A673 (cell line): ENCODE measurements around the gene IGSF22. TPM values are rescaled to one million over a fixed set of nuclear protein-coding genes. Genes with fewer than 3 reads are reported as not detected.

ENCODE experiments used
- BruUV-seq: library from RNA; stranded (reverse); fragments of 400-500 nt; replicated peaks from 2 replicates; lab custom pipeline; 2021; lab: Mats Ljungman, UMichigan
- CTCF ChIA-PET: fragments of 300-600 bp; sonication (Branson Sonifier 250); formaldehyde crosslinking; loops from one replicate; lab custom pipeline; 2022; ENCODE audit warnings: antibody characterized with exemption; lab: Charles Lee
- POLR2A ChIA-PET: fragments of 300-600 bp; sonication (Branson Sonifier 250); formaldehyde crosslinking; loops from one replicate; lab custom pipeline; 2022; ENCODE audit warnings: antibody characterized with exemption; ENCODE audit not compliant: low non-redundant PET; lab: Charles Lee
- DNase-seq: peaks from one replicate; pipeline ENCODE4 v3.0.0-alpha.2; 2015; ENCODE audit warnings: low spot score
- H3K27ac ChIP-seq: fragments of 200-600 bp; sonication (generic); 2 replicates; pipeline ENCODE4 v1.5.1; 2016; ENCODE audit warnings: mixed run types, low read depth, mild to moderate bottlenecking, mixed read lengths, antibody characterized with exemption, low read length; ENCODE audit not compliant: poor library complexity, severe bottlenecking
- H3K27me3 ChIP-seq: fragments of 200-600 bp; sonication (generic); replicated peaks from 2 replicates; pipeline ENCODE4 v1.6.1; 2017; ENCODE audit warnings: mixed run types, low read depth, mild to moderate bottlenecking, mixed read lengths, antibody characterized with exemption, low read length; ENCODE audit not compliant: insufficient read depth, poor library complexity
- H3K36me3 ChIP-seq: fragments of 200-600 bp; sonication (generic); 2 replicates; pipeline ENCODE4 v1.6.1; 2016; ENCODE audit warnings: mixed run types, mild to moderate bottlenecking, mixed read lengths, antibody characterized with exemption, low read length; ENCODE audit not compliant: insufficient read depth, poor library complexity, severe bottlenecking
- H3K4me1 ChIP-seq: fragments of 200-600 bp; sonication (generic); 2 replicates; pipeline ENCODE4 v1.6.1; 2017; ENCODE audit warnings: mixed run types, mild to moderate bottlenecking, mixed read lengths, antibody characterized with exemption, low read length; ENCODE audit not compliant: insufficient read depth, poor library complexity, severe bottlenecking
- H3K4me3 ChIP-seq: fragments of 200-600 bp; sonication (generic); 2 replicates; pipeline ENCODE4 v1.5.1; 2016; ENCODE audit warnings: low read depth, mixed run types, mild to moderate bottlenecking, mixed read lengths, low read length; ENCODE audit not compliant: poor library complexity, severe bottlenecking
- H3K9me3 ChIP-seq: fragments of 200-600 bp; sonication (generic); 2 replicates; pipeline ENCODE4 v1.6.1; 2016; ENCODE audit warnings: mixed run types, low read depth, mild to moderate bottlenecking, mixed read lengths, antibody characterized with exemption, low read length; ENCODE audit not compliant: poor library complexity, severe bottlenecking
- EZH2 ChIP-seq: fragments of 200-600 bp; sonication (generic); IDR thresholded peaks from 2 replicates; pipeline ENCODE4 v1.6.1; 2017; ENCODE audit warnings: borderline replicate concordance, low read depth, mild to moderate bottlenecking, mixed read lengths, antibody characterized with exemption, low read length; ENCODE audit not compliant: poor library complexity, severe bottlenecking
- intact Hi-C: fragments of 100-400 bp; cut with micrococcal nuclease; formaldehyde crosslinking; loops from one replicate; pipeline ENCODE4 v1.10.0; 2022; ENCODE audit not compliant: unreplicated experiment
- total RNA-seq: library from RNA; stranded (reverse); gene quantifications from 2 replicates; pipeline ENCODE4 v1.2.3, GENCODE V29; 2021
- TF ChIP-seq, protein P1 (sequence below): fragments of 300-800, 200-600 bp; sonication (generic); conservative IDR thresholded peaks from 2 replicates; pipeline ENCODE4 v1.5.1; 2017; ENCODE audit warnings: low read depth, mild to moderate bottlenecking, antibody characterized with exemption, low read length, moderate library complexity, mixed read lengths

The IGSF22 gene
- total RNA-seq, 1 experiment from 2014 or later, result not detected

DNA sequence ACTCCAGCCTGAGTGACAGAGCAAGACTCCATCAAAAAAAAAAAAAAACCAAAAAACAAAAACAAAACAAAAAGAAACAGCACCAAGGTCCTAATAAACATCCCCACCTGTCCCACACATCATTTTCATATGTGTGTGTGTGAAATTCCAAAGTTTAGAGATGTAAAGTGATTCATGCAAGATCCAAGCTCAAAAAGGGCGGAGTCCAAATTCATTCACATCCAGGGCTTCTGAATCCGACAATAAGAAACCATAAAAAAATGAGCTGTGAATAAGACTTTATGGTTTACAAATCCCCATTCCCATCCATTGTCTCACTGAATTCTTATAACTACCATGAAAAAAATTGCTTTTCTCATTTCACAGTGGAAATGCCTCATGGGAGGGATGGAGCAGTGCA is 30.9 kb upstream of the IGSF22 start:
- CTCF ChIA-PET, result no interaction called here
- intact Hi-C loops, result no loop called here
- TF ChIP-seq, protein P1, sequence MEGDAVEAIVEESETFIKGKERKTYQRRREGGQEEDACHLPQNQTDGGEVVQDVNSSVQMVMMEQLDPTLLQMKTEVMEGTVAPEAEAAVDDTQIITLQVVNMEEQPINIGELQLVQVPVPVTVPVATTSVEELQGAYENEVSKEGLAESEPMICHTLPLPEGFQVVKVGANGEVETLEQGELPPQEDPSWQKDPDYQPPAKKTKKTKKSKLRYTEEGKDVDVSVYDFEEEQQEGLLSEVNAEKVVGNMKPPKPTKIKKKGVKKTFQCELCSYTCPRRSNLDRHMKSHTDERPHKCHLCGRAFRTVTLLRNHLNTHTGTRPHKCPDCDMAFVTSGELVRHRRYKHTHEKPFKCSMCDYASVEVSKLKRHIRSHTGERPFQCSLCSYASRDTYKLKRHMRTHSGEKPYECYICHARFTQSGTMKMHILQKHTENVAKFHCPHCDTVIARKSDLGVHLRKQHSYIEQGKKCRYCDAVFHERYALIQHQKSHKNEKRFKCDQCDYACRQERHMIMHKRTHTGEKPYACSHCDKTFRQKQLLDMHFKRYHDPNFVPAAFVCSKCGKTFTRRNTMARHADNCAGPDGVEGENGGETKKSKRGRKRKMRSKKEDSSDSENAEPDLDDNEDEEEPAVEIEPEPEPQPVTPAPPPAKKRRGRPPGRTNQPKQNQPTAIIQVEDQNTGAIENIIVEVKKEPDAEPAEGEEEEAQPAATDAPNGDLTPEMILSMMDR, result no peak
- TF ChIP-seq EZH2, result no peak
- no peaks in the 10 kb centered on the region for H3K4me1 ChIP-seq
- POLR2A ChIA-PET, result no interaction called here
- no TSS peak for BruUV-seq
- DNase-seq, result no peak
- no peaks in the 10 kb centered on the region for H3K36me3 ChIP-seq
- no peaks in the 10 kb centered on the region for H3K9me3 ChIP-seq
- no peaks in the 10 kb centered on the region for H3K27me3 ChIP-seq
- no peak overlapping the region for H3K27ac ChIP-seq
- no peak overlapping the region for H3K4me3 ChIP-seq

DNA sequence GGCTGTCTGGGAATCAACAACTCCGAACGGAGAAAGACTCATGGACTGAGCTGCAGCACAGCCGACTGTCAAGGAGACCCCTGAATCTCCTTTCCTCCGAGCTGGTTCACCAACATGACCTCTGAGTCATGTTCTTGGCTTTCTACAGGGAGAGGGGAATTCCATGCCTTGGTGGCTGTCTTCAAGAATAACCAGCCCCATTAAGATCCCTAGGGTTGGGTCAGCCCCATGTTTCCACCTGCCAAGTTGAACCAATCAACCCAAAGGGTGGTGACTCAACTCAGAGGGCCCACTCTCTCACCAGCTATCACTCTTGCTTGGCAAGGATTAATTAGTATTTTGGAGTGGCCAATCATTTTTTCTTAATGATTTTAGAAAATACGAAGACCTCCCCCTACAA is 28.3 kb upstream of the IGSF22 start:
- no peak for DNase-seq
- Histone ChIP-seq H3K4me1 (no peaks in the 10 kb centered on the region), H3K36me3 (no peaks in the 10 kb centered on the region), H3K4me3 (no peak overlapping the region), H3K27ac (no peak overlapping the region), H3K9me3 (no peaks in the 10 kb centered on the region), H3K27me3 (no peaks in the 10 kb centered on the region)
- ChIA-PET POLR2A (no interaction called here), CTCF (no interaction called here)
- TF ChIP-seq, protein P1, result no peak
- no peak for TF ChIP-seq EZH2
- BruUV-seq, result no TSS peak
- intact Hi-C loops, result no loop called here

DNA sequence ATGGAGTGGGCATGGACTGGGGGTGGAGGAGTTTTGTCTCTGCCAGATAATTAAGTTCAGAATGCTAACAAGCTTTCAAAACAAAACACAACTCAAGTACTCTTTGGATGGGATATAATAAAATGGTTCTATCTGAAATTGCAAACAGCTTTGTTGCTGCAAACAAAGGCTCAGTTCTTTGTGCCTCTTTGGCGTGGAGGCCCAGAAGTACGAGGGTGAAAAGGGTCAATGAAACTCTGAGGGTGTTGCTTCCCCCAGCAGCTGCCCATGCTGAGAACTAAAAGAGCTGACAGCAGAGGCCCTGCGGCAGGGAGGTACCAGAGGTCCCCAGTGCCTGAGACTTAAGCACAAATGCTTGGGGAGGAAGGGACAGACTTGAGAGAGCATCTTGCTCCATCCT is 26.5 kb upstream of the IGSF22 start:
- intact Hi-C loops, result no loop called here
- CTCF ChIA-PET, result no interaction called here
- H3K4me1 ChIP-seq, result no peaks in the 10 kb centered on the region
- no peaks in the 10 kb centered on the region for H3K36me3 ChIP-seq
- TF ChIP-seq, protein P1, result no peak
- no peak for TF ChIP-seq EZH2
- POLR2A ChIA-PET, result no interaction called here
- no TSS peak for BruUV-seq
- H3K4me3 ChIP-seq, result no peak overlapping the region
- no peak overlapping the region for H3K27ac ChIP-seq
- H3K9me3 ChIP-seq, result no peaks in the 10 kb centered on the region
- H3K27me3 ChIP-seq, result no peaks in the 10 kb centered on the region
- no peak for DNase-seq
